GM19452 (cell line): ENCODE results near the gene SPATS2.
A peak's percentile ranks its signal among the peaks of the same experiment; 100 is the strongest.
"Not testable (repeated sequence)": the region's sequence is repeated elsewhere in the genome, so short reads cannot be mapped to it uniquely, and the experiment has no call there.

Experiments
- ATAC-seq: cut with Tn5 transposase; IDR thresholded peaks from one replicate; pipeline ENCODE4 v1.9.1; 2021; ENCODE audit not compliant: unreplicated experiment

The SPATS2 gene

GRCh38 chr12:49349266-49349665 is 18.0 kb upstream of the SPATS2 start:
- ATAC-seq: no peak

GRCh38 chr12:49352351-49352750 is 14.9 kb upstream of the SPATS2 start:
- ATAC-seq: no peak

- no peak for ATAC-seq
Observed at GRCh38 chr12:49355913-49356312, 11.3 kb upstream of the SPATS2 start.

GRCh38 chr12:49357103-49357678 is 10.1 kb upstream of the SPATS2 start:
- ATAC-seq: no peak

GRCh38 chr12:49358483-49359141 is 8.7 kb upstream of the SPATS2 start:
- ATAC-seq: peak; percentile 67

GRCh38 chr12:49359671-49360070 is 7.6 kb upstream of the SPATS2 start:
- ATAC-seq: no peak

GRCh38 chr12:49362077-49362476 is 5.2 kb upstream of the SPATS2 start:
- no peak for ATAC-seq

- no peak for ATAC-seq
Observed at GRCh38 chr12:49364989-49365388, 2.3 kb upstream of the SPATS2 start.

GRCh38 chr12:49365542-49365941 is 1.7 kb upstream of the SPATS2 start:
- ATAC-seq: no peak

- ATAC-seq: peak; percentile 3
Observed at GRCh38 chr12:49366096-49366651, 1.1 kb upstream of the SPATS2 start.

GRCh38 chr12:49366652-49367380 is 446 bp upstream of the SPATS2 start:
- peak; percentile 67 for ATAC-seq

GRCh38 chr12:49368240-49368600 is 958 bp downstream of the SPATS2 start:
- ATAC-seq: no peak

GRCh38 chr12:49369411-49370145 is 2.3 kb downstream of the SPATS2 start:
- peak; percentile 42 for ATAC-seq

GRCh38 chr12:49370539-49370938 is 3.3 kb downstream of the SPATS2 start:
- ATAC-seq: no peak

- no peak for ATAC-seq
Observed at GRCh38 chr12:49375406-49375805, 8.1 kb downstream of the SPATS2 start.

GRCh38 chr12:49377386-49377785 is 10.1 kb downstream of the SPATS2 start:
- no peak for ATAC-seq

- ATAC-seq: not testable (repeated sequence)
Observed at GRCh38 chr12:49380184-49380583, 12.9 kb downstream of the SPATS2 start.

- ATAC-seq: no peak
Observed at GRCh38 chr12:49388682-49389386, 21.6 kb downstream of the SPATS2 start.

- ATAC-seq: no peak
Observed at GRCh38 chr12:49389387-49389703, 22.1 kb downstream of the SPATS2 start.

- no peak for ATAC-seq
Observed at GRCh38 chr12:49397000-49397399, 29.7 kb downstream of the SPATS2 start.

GRCh38 chr12:49400304-49400703 is 33.0 kb downstream of the SPATS2 start:
- ATAC-seq: no peak
